Uterus (tissue), 4 donors: ENCODE measurements around the gene PPCDC. TPM values are rescaled to one million over a fixed set of nuclear protein-coding genes. Genes with fewer than 3 reads are reported as not detected.

ENCODE experiments used
- DNase-seq, 2 donors: peaks; one replicate each; pipeline ENCODE4 v3.0.0-alpha.2; 2019 to 2020
- H3K27ac ChIP-seq, 2 donors: fragments of 200-600 bp; sonication (generic); 1 replicate in 1 of 2; 2 replicates in 1 of 2; pipeline ENCODE4 v1.5.1; 2016 to 2018
- H3K27me3 ChIP-seq, 2 donors: fragments of 200-600 bp; sonication (generic); one replicate each; pipeline ENCODE4 v1.5.1; 2018 to 2019; ENCODE audit warnings: control low read depth in 1 of 2
- H3K36me3 ChIP-seq, 2 donors: fragments of 200-600 bp; sonication (generic); one replicate each; pipeline ENCODE4 v1.5.1; 2019; ENCODE audit warnings: control low read depth in 1 of 2
- H3K4me1 ChIP-seq, 2 donors: fragments of 200-600 bp; sonication (generic); one replicate each; pipeline ENCODE4 v1.5.1; 2018 to 2019; ENCODE audit warnings: control low read depth in 1 of 2
- H3K4me3 ChIP-seq, 2 donors: fragments of 200-600 bp; sonication (generic); 1 replicate in 1 of 2; 2 replicates in 1 of 2; pipeline ENCODE4 v1.5.1; 2018 to 2019; ENCODE audit warnings: mild to moderate bottlenecking in 1 of 2
- H3K9me3 ChIP-seq, 2 donors: fragments of 200-600 bp; sonication (generic); one replicate each; pipeline ENCODE4 v1.5.1; 2019; ENCODE audit warnings: control low read depth in 1 of 2
- CTCF ChIP-seq, 4 experiments: fragments of 200-600 bp in 2 of 4; fragments of 450-650 bp in 2 of 4; sonication (generic) in 2 of 4; IDR thresholded peaks; one replicate each; pipeline ENCODE4 v1.5.1; 2016 to 2019; ENCODE audit warnings: antibody characterized with exemption in 4 of 4, mild to moderate bottlenecking in 2 of 4, moderate library complexity in 1 of 4
- POLR2A ChIP-seq, 2 donors: fragments of 450-650 bp; IDR thresholded peaks; one replicate each; pipeline ENCODE4 v1.6.1; 2016; ENCODE audit warnings: antibody characterized with exemption in 2 of 2, mild to moderate bottlenecking in 1 of 2, moderate library complexity in 1 of 2
- intact Hi-C: fragments of 100-400 bp; cut with DNase I; formaldehyde crosslinking; loops from one replicate; pipeline ENCODE4 v1.15.1; 2023; ENCODE audit warnings: low total_unique reads
- total RNA-seq, 4 donors: library from RNA; depleted of rRNA in 3 of 4; stranded (reverse); fragments of >200 nt in 3 of 4; gene quantifications; one replicate each; pipeline versions ENCODE4 v1.1.0 to v1.2.4, GENCODE V29; 2014 to 2023
- donor health status: DM: yes; HTN: yes; CAD: no.

The PPCDC gene
- total RNA-seq, 4 donors from 2014 or later = 1.2 to 22.8 (median 6.9) TPM

DNA sequence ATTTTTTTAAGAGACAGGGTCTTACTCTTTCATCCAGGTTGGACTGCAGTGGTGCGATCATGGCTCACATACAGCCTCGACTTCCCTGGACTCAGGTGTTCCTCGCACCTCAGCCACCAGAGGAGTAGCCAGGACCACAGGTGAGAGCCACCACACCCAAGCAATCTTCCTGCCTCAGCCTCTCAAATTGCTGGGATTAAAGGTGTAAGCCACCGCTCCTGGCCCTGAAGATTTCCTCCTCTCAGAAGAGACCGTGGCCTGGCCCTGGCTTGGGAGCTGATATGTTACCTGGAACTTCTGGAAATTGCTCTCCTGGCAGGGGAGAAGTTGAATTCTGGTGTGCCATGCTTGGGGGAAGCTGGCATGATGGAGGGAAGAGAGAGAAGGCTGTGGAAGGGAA, 36.2 kb downstream of the PPCDC start:
- Histone ChIP-seq H3K4me1 (no peaks in the 10 kb centered on the region), H3K9me3 (no peaks in the 10 kb centered on the region), H3K27me3 (no peaks in the 10 kb centered on the region), H3K27ac (no peak overlapping the region), H3K36me3 (no peaks in the 10 kb centered on the region), H3K4me3 (no peak overlapping the region)
- intact Hi-C loops = no loop called here
- peak in 1 of 2 donors; percentile 2 for DNase-seq
- TF ChIP-seq CTCF (IDR thresholded peaks at IDR 0.05) (no peak), POLR2A (IDR thresholded peaks at IDR 0.05) (no peak)

DNA sequence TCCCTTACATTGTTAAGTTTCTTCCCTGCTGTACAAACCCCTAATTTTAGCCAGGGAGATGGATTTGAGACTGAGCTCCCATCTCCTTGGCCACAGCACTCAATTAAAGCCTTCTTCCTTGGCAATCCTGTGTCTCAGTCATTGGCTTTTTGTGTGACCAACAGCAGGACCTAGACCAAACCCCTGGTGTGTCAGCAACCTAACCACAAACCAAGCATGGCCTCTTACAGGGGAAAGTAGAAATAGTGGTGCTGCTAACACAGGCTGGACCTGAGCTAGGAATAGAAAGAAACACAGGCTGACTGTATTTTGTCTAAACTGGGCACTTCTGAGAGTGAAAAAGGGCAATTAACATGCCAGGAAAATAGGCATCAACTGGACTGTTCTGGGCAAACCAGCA, 37.9 kb downstream of the PPCDC start:
- H3K9me3 ChIP-seq = no peaks in the 10 kb centered on the region
- TF ChIP-seq CTCF (IDR thresholded peaks at IDR 0.05) = no peak
- TF ChIP-seq POLR2A (IDR thresholded peaks at IDR 0.05) = no peak
- H3K36me3 ChIP-seq = no peaks in the 10 kb centered on the region
- intact Hi-C loops = no loop called here
- no peak overlapping the region for H3K4me3 ChIP-seq
- H3K27me3 ChIP-seq = no peaks in the 10 kb centered on the region
- no peaks in the 10 kb centered on the region for H3K4me1 ChIP-seq
- no peak for DNase-seq
- no peak overlapping the region for H3K27ac ChIP-seq

DNA sequence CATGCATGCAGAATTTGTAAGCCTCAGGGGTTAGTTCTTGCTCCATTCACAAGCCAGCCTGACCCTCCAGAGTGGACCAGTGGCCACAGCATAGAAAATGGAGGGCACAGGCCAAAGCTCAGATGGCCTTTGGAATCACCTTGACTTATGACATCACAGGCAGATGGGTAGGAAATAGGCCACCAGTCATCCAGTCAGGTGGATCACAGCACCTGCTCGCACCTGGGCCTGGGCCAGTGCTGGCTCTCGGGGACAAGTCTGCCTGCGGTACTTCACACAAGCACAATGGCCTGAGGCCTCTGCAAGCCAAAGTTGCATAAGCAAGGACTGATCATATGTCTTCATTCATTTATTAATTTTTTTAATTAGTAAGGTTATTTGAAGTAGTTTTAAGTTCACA, 39.3 kb downstream of the PPCDC start:
- no peak for DNase-seq
- Histone ChIP-seq H3K36me3 (no peaks in the 10 kb centered on the region), H3K27ac (no peak overlapping the region), H3K27me3 (no peaks in the 10 kb centered on the region), H3K4me1 (no peaks in the 10 kb centered on the region), H3K4me3 (no peak overlapping the region), H3K9me3 (no peaks in the 10 kb centered on the region)
- no peak for TF ChIP-seq POLR2A (IDR thresholded peaks at IDR 0.05)
- no peak for TF ChIP-seq CTCF (IDR thresholded peaks at IDR 0.05)
- intact Hi-C loops = no loop called here

- DNase-seq = no peak
- no peak overlapping the region for H3K27ac ChIP-seq
- H3K4me1 ChIP-seq = no peaks in the 10 kb centered on the region
- intact Hi-C loops = no loop called here
- H3K9me3 ChIP-seq = no peaks in the 10 kb centered on the region
- no peak overlapping the region for H3K4me3 ChIP-seq
- no peaks in the 10 kb centered on the region for H3K27me3 ChIP-seq
- no peaks in the 10 kb centered on the region for H3K36me3 ChIP-seq
- no peak for TF ChIP-seq CTCF (IDR thresholded peaks at IDR 0.05)
- no peak for TF ChIP-seq POLR2A (IDR thresholded peaks at IDR 0.05)
Observed at GRCh38 chr15:75063338-75063737, 39.9 kb downstream of the PPCDC start.

GRCh38 chr15:75063889-75064288, 40.5 kb downstream of the PPCDC start:
- no peaks in the 10 kb centered on the region for H3K36me3 ChIP-seq
- no peaks in the 10 kb centered on the region for H3K27me3 ChIP-seq
- peak overlapping the region in 1 of 2 donors; percentile 28 for H3K27ac ChIP-seq
- no peaks in the 10 kb centered on the region for H3K4me1 ChIP-seq
- DNase-seq = no peak
- no peaks in the 10 kb centered on the region for H3K9me3 ChIP-seq
- no peak overlapping the region for H3K4me3 ChIP-seq
- no peak for TF ChIP-seq POLR2A (IDR thresholded peaks at IDR 0.05)
- no peak for TF ChIP-seq CTCF (IDR thresholded peaks at IDR 0.05)
- intact Hi-C loops = no loop called here
